Progenitor cell of endocrine pancreas (in vitro differentiated cells): Measurements from ENCODE around the gene GALNT2. TPM values are rescaled to one million over a fixed set of nuclear protein-coding genes. Genes with fewer than 3 reads are reported as not detected.

Experiments
- DNase-seq: peaks from one replicate; pipeline ENCODE4 v3.0.0; 2021; ENCODE audit warnings: low spot score; ENCODE audit not compliant: unreplicated experiment
- H3K27ac Mint-ChIP-seq: 2 replicates; pipeline ENCODE4 v1.8.0; 2021; ENCODE audit warnings: mild to moderate bottlenecking, moderate library complexity, mixed read lengths
- H3K27me3 Mint-ChIP-seq: 2 replicates; pipeline ENCODE4 v1.8.0; 2021; ENCODE audit warnings: mixed read lengths
- H3K36me3 Mint-ChIP-seq: 2 replicates; pipeline ENCODE4 v1.8.0; 2022; ENCODE audit warnings: mixed read lengths; ENCODE audit not compliant: insufficient read depth
- H3K4me1 Mint-ChIP-seq: 2 replicates; pipeline ENCODE4 v1.8.0; 2021; ENCODE audit warnings: low read depth, mixed read lengths
- H3K4me3 Mint-ChIP-seq: 2 replicates; pipeline ENCODE4 v1.8.0; 2021; ENCODE audit warnings: low read depth, mild to moderate bottlenecking, moderate library complexity, mixed read lengths
- H3K9me3 Mint-ChIP-seq: 2 replicates; pipeline ENCODE4 v1.8.0; 2021; ENCODE audit warnings: low read depth, mixed read lengths
- CTCF ChIP-seq: fragments of 200-600 bp; sonication (generic); IDR thresholded peaks from one replicate; pipeline ENCODE4 v1.5.0; 2021; ENCODE audit warnings: antibody characterized with exemption, mild to moderate bottlenecking; ENCODE audit not compliant: unreplicated experiment
- total RNA-seq: library from RNA; stranded (reverse); gene quantifications from 2 replicates; pipeline ENCODE4 v1.2.1, GENCODE V29; 2021

The GALNT2 gene
- total RNA-seq, 1 donor from 2014 or later: 95.2 TPM

- no peaks in the 10 kb centered on the region for H3K9me3 Mint-ChIP-seq
- H3K4me3 Mint-ChIP-seq: no peak overlapping the region
- no peaks in the 10 kb centered on the region for H3K27me3 Mint-ChIP-seq
- TF ChIP-seq CTCF: no peak
- DNase-seq: no peak
- peaks cover 12% of the 10 kb centered on the region for H3K36me3 Mint-ChIP-seq
- H3K27ac Mint-ChIP-seq: no peak overlapping the region
- H3K4me1 Mint-ChIP-seq: peaks cover 8% of the 10 kb centered on the region
These were observed 24.6 kb downstream of the GALNT2 start for GRCh38 chr1:230091473-230092231.

GRCh38 chr1:230094746-230095145 is 27.7 kb downstream of the GALNT2 start:
- peaks cover 5% of the 10 kb centered on the region for H3K4me1 Mint-ChIP-seq
- H3K27ac Mint-ChIP-seq: no peak overlapping the region
- DNase-seq: no peak
- H3K9me3 Mint-ChIP-seq: no peaks in the 10 kb centered on the region
- H3K27me3 Mint-ChIP-seq: no peaks in the 10 kb centered on the region
- H3K36me3 Mint-ChIP-seq: peaks cover 16% of the 10 kb centered on the region
- no peak for TF ChIP-seq CTCF
- no peak overlapping the region for H3K4me3 Mint-ChIP-seq

GRCh38 chr1:230095938-230096337 is 28.9 kb downstream of the GALNT2 start:
- Mint-ChIP-seq H3K9me3 (no peaks in the 10 kb centered on the region), H3K4me3 (no peak overlapping the region), H3K4me1 (peaks cover 1% of the 10 kb centered on the region), H3K27me3 (no peaks in the 10 kb centered on the region), H3K27ac (no peak overlapping the region), H3K36me3 (peaks cover 11% of the 10 kb centered on the region)
- no peak for TF ChIP-seq CTCF
- no peak for DNase-seq

- peaks cover 10% of the 10 kb centered on the region for H3K4me1 Mint-ChIP-seq
- no peak for DNase-seq
- H3K36me3 Mint-ChIP-seq: peaks cover 5% of the 10 kb centered on the region
- H3K4me3 Mint-ChIP-seq: no peak overlapping the region
- no peak overlapping the region for H3K27ac Mint-ChIP-seq
- no peaks in the 10 kb centered on the region for H3K27me3 Mint-ChIP-seq
- no peaks in the 10 kb centered on the region for H3K9me3 Mint-ChIP-seq
- TF ChIP-seq CTCF: no peak
These were observed 30.3 kb downstream of the GALNT2 start for GRCh38 chr1:230097370-230097769.

- no peaks in the 10 kb centered on the region for H3K27me3 Mint-ChIP-seq
- peaks cover 5% of the 10 kb centered on the region for H3K36me3 Mint-ChIP-seq
- no peak overlapping the region for H3K27ac Mint-ChIP-seq
- no peaks in the 10 kb centered on the region for H3K9me3 Mint-ChIP-seq
- H3K4me3 Mint-ChIP-seq: no peak overlapping the region
- no peak for TF ChIP-seq CTCF
- H3K4me1 Mint-ChIP-seq: peaks cover 13% of the 10 kb centered on the region
- DNase-seq: no peak
These were observed 31.7 kb downstream of the GALNT2 start for GRCh38 chr1:230098723-230099122.
